Urinary bladder (tissue), 4 donors: ENCODE measurements around the gene CTCF. TPM values are rescaled to one million over a fixed set of nuclear protein-coding genes. Genes with fewer than 3 reads are reported as not detected.
A peak's percentile ranks its signal among the peaks of the same experiment; 100 is the strongest.
"Not testable (repeated sequence)": the region's sequence is repeated elsewhere in the genome, so short reads cannot be mapped to it uniquely, and the experiment has no call there.

Experiments
- DNase-seq: peaks from one replicate; pipeline ENCODE4 v3.0.0-alpha.2; 2015; ENCODE audit errors: extremely low spot score
- H3K27ac ChIP-seq: one replicate; pipeline ENCODE4 v1.5.1; 2013; ENCODE audit warnings: low read depth, mild to moderate bottlenecking, moderate library complexity
- H3K36me3 ChIP-seq: one replicate; pipeline ENCODE4 v1.6.1; 2013; ENCODE audit warnings: mild to moderate bottlenecking, moderate library complexity; ENCODE audit not compliant: insufficient read depth
- H3K4me1 ChIP-seq: one replicate; pipeline ENCODE4 v1.6.1; 2013; ENCODE audit warnings: mild to moderate bottlenecking, moderate library complexity; ENCODE audit not compliant: insufficient read depth
- H3K4me3 ChIP-seq: one replicate; pipeline ENCODE4 v1.5.1; 2013; ENCODE audit warnings: low read depth, low read length
- WGBS: extraction: QIAGEN DNeasy Blood & Tissue Kit; methylation state at CpG from one replicate; pipeline ENCODE4 v1.1.7; 2013; 5-methylcytosine and 5-hydroxymethylcytosine counted together
- polyA plus RNA-seq: library from polyadenylated mRNA; stranded (reverse); fragments of 200-250 nt; gene quantifications from one replicate; pipeline ENCODE4 v1.2.3, GENCODE V29; 2013
- total RNA-seq: library from RNA; depleted of rRNA; stranded (reverse); fragments of >200 nt; gene quantifications from one replicate; pipeline ENCODE4 v1.2.3, GENCODE V29; 2014
- donor health status: healthy with polysubstance abuse.
- donor health status: healthy.

The CTCF gene, protein sequence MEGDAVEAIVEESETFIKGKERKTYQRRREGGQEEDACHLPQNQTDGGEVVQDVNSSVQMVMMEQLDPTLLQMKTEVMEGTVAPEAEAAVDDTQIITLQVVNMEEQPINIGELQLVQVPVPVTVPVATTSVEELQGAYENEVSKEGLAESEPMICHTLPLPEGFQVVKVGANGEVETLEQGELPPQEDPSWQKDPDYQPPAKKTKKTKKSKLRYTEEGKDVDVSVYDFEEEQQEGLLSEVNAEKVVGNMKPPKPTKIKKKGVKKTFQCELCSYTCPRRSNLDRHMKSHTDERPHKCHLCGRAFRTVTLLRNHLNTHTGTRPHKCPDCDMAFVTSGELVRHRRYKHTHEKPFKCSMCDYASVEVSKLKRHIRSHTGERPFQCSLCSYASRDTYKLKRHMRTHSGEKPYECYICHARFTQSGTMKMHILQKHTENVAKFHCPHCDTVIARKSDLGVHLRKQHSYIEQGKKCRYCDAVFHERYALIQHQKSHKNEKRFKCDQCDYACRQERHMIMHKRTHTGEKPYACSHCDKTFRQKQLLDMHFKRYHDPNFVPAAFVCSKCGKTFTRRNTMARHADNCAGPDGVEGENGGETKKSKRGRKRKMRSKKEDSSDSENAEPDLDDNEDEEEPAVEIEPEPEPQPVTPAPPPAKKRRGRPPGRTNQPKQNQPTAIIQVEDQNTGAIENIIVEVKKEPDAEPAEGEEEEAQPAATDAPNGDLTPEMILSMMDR
- total RNA-seq: 35.5 TPM
- 29.2 TPM for polyA plus RNA-seq

DNA sequence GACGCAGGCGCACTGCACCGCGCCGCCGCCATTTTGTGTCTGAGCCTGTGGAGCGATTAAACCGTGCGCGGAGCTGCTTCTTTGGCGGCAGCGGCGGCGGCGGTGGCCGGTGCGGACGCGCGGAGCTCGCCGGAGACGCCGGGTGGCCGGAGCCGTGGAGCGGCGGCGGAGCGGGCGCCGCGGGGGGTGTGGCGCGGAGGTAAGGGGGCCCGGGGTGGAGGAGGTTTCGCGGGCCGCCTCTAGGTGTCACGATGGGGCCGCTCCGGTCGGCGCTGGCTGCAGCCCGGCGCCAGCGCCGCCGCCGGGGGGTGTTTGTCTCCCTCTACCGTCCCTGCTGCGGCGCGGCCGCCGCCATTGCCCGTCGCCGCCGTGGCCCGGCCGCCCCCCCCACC, at the start of gene CTCF:
CTCF (plus strand) TSS at position 1 of the 392 bp plus-strand sequence. CDS start 48,307 bp downstream, outside the sequence.
- Histone ChIP-seq H3K4me1 (no peaks in the 10 kb centered on the region), H3K4me3 (peak within 1 kb of the TSS; percentile 91), H3K36me3 (no peaks in the 10 kb centered on the region), H3K27ac (peak within 1 kb of the TSS; percentile 100)
- peak; percentile 45 for DNase-seq
- under 1% methylated on average over 62 of the region's 62 CpGs for WGBS

DNA sequence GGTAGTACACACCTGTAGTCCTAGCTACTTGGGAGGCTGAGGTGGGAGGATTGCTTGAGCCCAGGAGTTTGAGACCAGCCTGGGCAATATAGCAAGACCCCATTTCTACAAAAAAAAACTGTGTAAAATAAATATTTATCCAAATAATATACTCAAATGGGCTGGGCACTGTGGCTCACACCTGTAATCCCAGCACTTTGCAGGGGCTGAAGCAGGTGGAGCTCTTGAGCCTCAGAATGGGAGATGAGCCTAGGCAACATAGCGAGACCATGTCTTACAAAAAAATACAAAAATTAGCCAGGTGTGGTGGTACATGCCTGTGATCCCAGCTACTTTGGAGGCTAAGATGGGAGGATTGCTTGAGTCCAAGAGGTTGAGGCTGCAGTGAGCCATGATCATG, 48.4 kb upstream of the CTCF start:
- 94% methylated on average over 1 of the region's 1 CpG for WGBS
- not testable (repeated sequence) for H3K36me3 ChIP-seq, H3K4me3 ChIP-seq, DNase-seq, H3K4me1 ChIP-seq, H3K27ac ChIP-seq

DNA sequence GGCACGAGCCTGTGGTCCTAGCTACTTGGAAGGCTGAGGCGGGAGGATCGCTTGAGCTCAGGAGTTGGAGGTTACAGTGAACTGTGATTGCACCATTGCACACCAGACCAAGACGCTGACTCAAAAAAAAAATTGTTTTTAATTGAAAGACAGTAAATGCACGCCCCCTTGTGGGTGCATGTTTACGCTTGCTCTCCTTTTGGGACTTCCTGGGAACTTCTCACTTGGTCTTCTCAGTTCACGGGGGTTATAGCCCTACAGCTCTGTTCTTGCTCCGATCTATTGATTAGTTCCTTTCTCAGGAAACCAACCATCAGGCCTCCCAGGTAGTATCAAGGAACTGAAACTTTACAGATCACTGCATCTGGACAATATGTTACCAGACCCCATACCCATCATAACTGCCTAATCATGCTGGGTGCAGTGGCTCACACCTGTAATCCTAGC, 47.9 kb upstream of the CTCF start:
- DNase-seq: no peak
- 12% methylated on average over 8 of the region's 8 CpGs for WGBS

GRCh38 chr16:67516296-67517154, 45.8 kb upstream of the CTCF start:
- Histone ChIP-seq H3K4me3 (no peak overlapping the region), H3K4me1 (no peaks in the 10 kb centered on the region), H3K27ac (no peak overlapping the region), H3K36me3 (no peaks in the 10 kb centered on the region)
- WGBS: 72% methylated on average over 12 of the region's 12 CpGs
- DNase-seq: no peak

More for the DNA sequence above, 47.9 kb upstream of the CTCF start:
- H3K4me3 ChIP-seq: no peak overlapping the region
- H3K4me1 ChIP-seq: no peaks in the 10 kb centered on the region
- H3K36me3 ChIP-seq: no peaks in the 10 kb centered on the region
- H3K27ac ChIP-seq: no peak overlapping the region

DNA sequence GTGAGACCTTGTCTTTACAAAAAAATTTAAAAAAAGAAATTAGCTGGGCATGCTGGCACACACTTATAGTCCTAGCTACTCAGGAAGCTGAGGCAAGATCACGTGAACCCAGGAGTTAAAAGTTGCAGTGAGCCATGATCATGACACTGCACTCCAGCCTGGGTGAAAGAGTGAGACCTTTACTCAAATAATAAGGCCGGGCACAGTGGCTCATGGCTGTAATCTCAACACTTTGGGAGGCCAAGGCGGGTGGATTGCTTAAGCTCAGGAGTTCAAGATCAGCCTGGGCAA, 45.2 kb upstream of the CTCF start:
- no peak overlapping the region for H3K27ac ChIP-seq
- no peak overlapping the region for H3K4me3 ChIP-seq
- H3K36me3 ChIP-seq: no peaks in the 10 kb centered on the region
- H3K4me1 ChIP-seq: no peaks in the 10 kb centered on the region
- WGBS: 80% methylated on average over 3 of the region's 3 CpGs
- no peak for DNase-seq

DNA sequence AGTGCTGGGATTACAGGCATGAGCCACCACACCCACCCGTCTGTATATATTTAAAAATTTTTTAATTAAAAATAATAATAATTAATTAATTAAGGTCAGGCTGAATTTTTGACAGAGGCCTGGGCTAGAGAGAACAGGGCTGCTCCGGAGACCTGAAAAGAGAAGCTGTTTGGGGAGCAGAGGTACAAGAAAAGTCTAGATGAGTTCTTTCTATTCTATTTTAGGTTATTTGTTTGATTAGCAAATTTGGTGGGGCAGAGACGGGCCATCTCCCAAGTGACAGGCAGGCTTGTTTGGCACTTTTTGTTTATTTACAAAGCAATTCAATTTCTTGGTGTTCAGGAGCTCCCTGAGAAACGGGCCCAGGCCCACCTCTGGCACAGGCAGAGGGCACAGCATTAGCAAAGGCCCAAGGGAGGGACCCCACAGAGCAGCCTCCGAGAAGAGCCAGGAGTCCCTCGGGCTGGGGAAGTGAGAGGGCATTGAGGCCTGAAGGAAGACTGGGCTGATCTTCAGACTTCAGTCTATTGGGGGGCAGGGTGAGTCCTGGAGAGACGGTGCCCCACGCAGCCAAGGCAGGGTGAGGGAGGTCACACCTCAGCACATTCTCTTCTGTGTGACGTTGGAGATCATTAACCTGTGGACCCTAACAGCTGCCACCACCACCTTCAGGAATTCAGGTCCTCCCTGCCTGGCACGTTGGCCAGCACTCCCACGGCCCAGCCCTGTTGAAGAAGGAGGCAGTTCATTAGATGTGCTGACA, 44.5 kb upstream of the CTCF start:
- Histone ChIP-seq H3K4me1 (no peaks in the 10 kb centered on the region), H3K27ac (no peak overlapping the region), H3K36me3 (no peaks in the 10 kb centered on the region), H3K4me3 (no peak overlapping the region)
- 68% methylated on average over 11 of the region's 11 CpGs for WGBS
- DNase-seq: no peak

- DNase-seq: no peak
- Histone ChIP-seq H3K4me1 (no peaks in the 10 kb centered on the region), H3K36me3 (no peaks in the 10 kb centered on the region), H3K27ac (no peak overlapping the region), H3K4me3 (no peak overlapping the region)
- 81% methylated on average over 8 of the region's 8 CpGs for WGBS
Observed at GRCh38 chr16:67518676-67519075, 43.6 kb upstream of the CTCF start.

GRCh38 chr16:67519242-67519641, 43.1 kb upstream of the CTCF start:
- no peaks in the 10 kb centered on the region for H3K36me3 ChIP-seq
- H3K4me1 ChIP-seq: no peaks in the 10 kb centered on the region
- WGBS: 73% methylated on average over 4 of the region's 4 CpGs
- DNase-seq: no peak
- no peak overlapping the region for H3K27ac ChIP-seq
- H3K4me3 ChIP-seq: no peak overlapping the region

- peak overlapping the region; percentile 92 for H3K27ac ChIP-seq
- peak overlapping the region; percentile 17 for H3K4me3 ChIP-seq
- no peaks in the 10 kb centered on the region for H3K36me3 ChIP-seq
- WGBS: under 1% methylated on average over 25 of the region's 25 CpGs
- no peaks in the 10 kb centered on the region for H3K4me1 ChIP-seq
- DNase-seq: peak; percentile 93
Observed at GRCh38 chr16:67521095-67521804, 41.1 kb upstream of the CTCF start.

DNA sequence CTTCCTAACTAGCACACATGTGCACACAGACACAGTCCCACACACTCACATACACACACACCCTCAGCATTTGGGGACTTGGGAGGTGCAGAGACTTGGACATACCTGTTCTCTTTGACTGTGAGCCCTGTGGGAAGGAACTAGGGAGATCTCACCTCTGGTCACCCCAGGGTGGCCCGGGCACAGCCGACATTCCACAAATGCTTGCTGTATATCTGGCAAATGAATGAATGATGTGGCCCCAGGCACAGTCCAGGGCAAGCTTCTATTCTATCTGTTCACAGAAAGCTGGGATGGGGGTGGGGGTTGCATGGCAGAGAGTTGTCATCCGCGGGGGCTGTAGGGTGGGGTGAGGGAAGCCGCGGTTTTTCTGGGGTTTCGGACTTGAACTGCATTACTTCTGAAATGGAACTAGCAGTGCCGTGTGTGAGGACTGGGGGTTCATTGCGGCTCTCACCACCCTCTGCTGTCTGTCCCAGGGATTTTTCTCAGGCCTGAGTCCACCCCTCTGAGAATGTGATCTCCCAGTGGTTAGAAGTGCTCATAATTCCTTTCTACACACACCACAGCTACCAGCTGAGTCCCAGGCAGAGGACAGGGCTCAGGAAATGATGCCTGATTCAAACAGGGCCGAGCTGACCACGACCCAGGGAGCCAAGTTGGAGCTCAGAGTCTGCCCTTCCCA, 37.0 kb upstream of the CTCF start:
- H3K4me1 ChIP-seq: no peaks in the 10 kb centered on the region
- DNase-seq: no peak
- WGBS: 57% methylated on average over 11 of the region's 11 CpGs

DNA sequence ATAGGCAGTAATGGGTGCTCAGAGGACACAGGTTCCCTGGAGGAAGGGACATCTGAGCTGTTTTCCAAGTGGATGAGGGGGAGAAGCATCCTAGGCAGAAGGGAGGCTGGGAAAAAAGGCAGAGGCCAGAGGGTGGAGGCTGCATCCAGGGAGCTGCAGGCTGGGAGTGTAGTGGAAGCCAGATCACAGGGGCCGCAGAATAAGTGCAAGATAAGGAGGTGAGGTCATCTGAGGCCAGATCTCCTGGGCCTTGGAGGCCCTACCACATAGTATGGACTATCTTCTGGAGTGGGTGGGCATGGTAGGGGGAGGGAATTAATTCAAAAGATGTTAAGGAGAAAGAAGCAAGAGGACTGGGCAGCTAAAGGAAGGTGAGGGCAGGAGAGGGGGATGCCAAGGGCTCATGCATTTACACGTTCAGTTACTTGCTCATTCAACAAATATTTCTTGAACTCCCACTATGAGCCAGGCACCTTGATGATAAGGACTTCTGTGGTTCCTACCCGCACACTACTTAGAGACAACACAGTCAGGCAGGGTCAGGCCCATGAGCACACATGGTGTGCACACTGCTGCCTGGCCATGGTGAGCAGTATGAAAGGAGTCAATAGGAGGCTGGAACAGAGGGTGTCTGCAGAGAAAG, 36.1 kb upstream of the CTCF start:
- Histone ChIP-seq H3K4me3 (no peak overlapping the region), H3K36me3 (no peaks in the 10 kb centered on the region), H3K27ac (no peak overlapping the region), H3K4me1 (no peaks in the 10 kb centered on the region)
- WGBS: 84% methylated on average over 3 of the region's 3 CpGs
- DNase-seq: no peak

More for the DNA sequence above, 37.0 kb upstream of the CTCF start:
- H3K4me3 ChIP-seq: no peak overlapping the region
- H3K27ac ChIP-seq: no peak overlapping the region
- H3K36me3 ChIP-seq: no peaks in the 10 kb centered on the region
